Smooth muscle cell (in vitro differentiated cells): Measurements from ENCODE around the gene SENP1. TPM values are rescaled to one million over a fixed set of nuclear protein-coding genes. Genes with fewer than 3 reads are reported as not detected.

Source experiments
- DNase-seq: peaks from one replicate; lab custom pipeline; 2025; ENCODE audit not compliant: unreplicated experiment; lab: John Stamatoyannopoulos, UW
- H2AFZ ChIP-seq: fragments of 200-600 bp; sonication (generic); 2 replicates; pipeline ENCODE4 v1.6.0; 2016; ENCODE audit warnings: antibody characterized with exemption, low read depth, mild to moderate bottlenecking
- H3F3A ChIP-seq: fragments of 200-600 bp; sonication (generic); 2 replicates; pipeline ENCODE4 v1.6.0; 2017; ENCODE audit warnings: antibody characterized with exemption, low read depth
- H3K27ac ChIP-seq: fragments of 200-600 bp; sonication (generic); 2 replicates; pipeline ENCODE4 v1.5.1; 2016; ENCODE audit warnings: low read depth, mild to moderate bottlenecking
- H3K27me3 ChIP-seq: fragments of 200-600 bp; sonication (generic); 2 replicates; pipeline ENCODE4 v1.6.1; 2016; ENCODE audit warnings: low read depth, mild to moderate bottlenecking
- H3K36me3 ChIP-seq: fragments of 200-600 bp; sonication (generic); 2 replicates; pipeline ENCODE4 v1.5.1; 2016; ENCODE audit warnings: low read depth
- H3K4me1 ChIP-seq: fragments of 200-600 bp; sonication (generic); 2 replicates; pipeline ENCODE4 v1.5.1; 2016; ENCODE audit warnings: low read depth
- H3K4me2 ChIP-seq: fragments of 200-600 bp; sonication (generic); 2 replicates; pipeline ENCODE4 v1.6.0; 2016; ENCODE audit warnings: mild to moderate bottlenecking
- H3K4me3 ChIP-seq: fragments of 200-600 bp; sonication (generic); 2 replicates; pipeline ENCODE4 v1.5.1; 2016; ENCODE audit warnings: mild to moderate bottlenecking
- H3K79me2 ChIP-seq: fragments of 200-600 bp; sonication (generic); 2 replicates; pipeline ENCODE4 v1.6.0; 2016; ENCODE audit warnings: low read depth, mild to moderate bottlenecking
- H3K9ac ChIP-seq: fragments of 200-600 bp; sonication (generic); 2 replicates; pipeline ENCODE4 v1.6.0; 2016; ENCODE audit warnings: low read depth
- H3K9me3 ChIP-seq: fragments of 200-600 bp; sonication (generic); replicated peaks from 2 replicates; pipeline ENCODE4 v1.5.1; 2016; ENCODE audit warnings: low read depth
- H4K20me1 ChIP-seq: fragments of 200-600 bp; sonication (generic); 2 replicates; pipeline ENCODE4 v1.6.0; 2016; ENCODE audit warnings: low read depth
- CTCF ChIP-seq: fragments of 200-600 bp; sonication (generic); IDR thresholded peaks from 2 replicates; pipeline ENCODE4 v1.5.1; 2017; ENCODE audit warnings: borderline replicate concordance, mild to moderate bottlenecking, antibody characterized with exemption; ENCODE audit not compliant: insufficient read depth, poor library complexity, severe bottlenecking
- WGBS: methylation state at CpG from one replicate; pipeline ENCODE4 v1.1.7; 2016; ENCODE audit warnings: low lambda C conversion rate; 5-methylcytosine and 5-hydroxymethylcytosine counted together
- polyA plus RNA-seq: library from polyadenylated mRNA; unstranded; fragments of >200 nt; fragmentation: Nextera tagmentation; extraction: Ambion mirVana; gene quantifications from 2 replicates; pipeline ENCODE4 v1.2.1, GENCODE V29; 2016
- total RNA-seq: library from RNA; depleted of rRNA; stranded (reverse); fragments of >200 nt; gene quantifications from 2 replicates; pipeline ENCODE4 v1.2.3, GENCODE V29; 2014

SENP1 gene
- total and polyA plus RNA-seq, 2 experiments from 2014 or later, result 6.7 to 25.8 TPM

GRCh38 chr12:48104531-48104930 is 1.3 kb downstream of the SENP1 start:
- H2AFZ ChIP-seq, result no peak overlapping the region
- peaks cover 13% of the 10 kb centered on the region for H3K4me1 ChIP-seq
- no peak for DNase-seq
- H3K79me2 ChIP-seq, result peaks cover 57% of the 10 kb centered on the region
- H3K36me3 ChIP-seq, result no peaks in the 10 kb centered on the region
- H3K4me2 ChIP-seq, result peak overlapping the region; percentile 95
- no peak for TF ChIP-seq CTCF
- peaks cover 8% of the 10 kb centered on the region for H3K27me3 ChIP-seq
- H3K4me3 ChIP-seq, result peak overlapping the region; percentile 73
- H3F3A ChIP-seq, result peaks cover 6% of the 10 kb centered on the region
- H3K9me3 ChIP-seq, result no peaks in the 10 kb centered on the region
- H3K9ac ChIP-seq, result no peak overlapping the region
- 69% methylated on average over 4 of the region's 4 CpGs for WGBS
- H3K27ac ChIP-seq, result peak overlapping the region; percentile 96
- H4K20me1 ChIP-seq, result no peaks in the 10 kb centered on the region

DNA sequence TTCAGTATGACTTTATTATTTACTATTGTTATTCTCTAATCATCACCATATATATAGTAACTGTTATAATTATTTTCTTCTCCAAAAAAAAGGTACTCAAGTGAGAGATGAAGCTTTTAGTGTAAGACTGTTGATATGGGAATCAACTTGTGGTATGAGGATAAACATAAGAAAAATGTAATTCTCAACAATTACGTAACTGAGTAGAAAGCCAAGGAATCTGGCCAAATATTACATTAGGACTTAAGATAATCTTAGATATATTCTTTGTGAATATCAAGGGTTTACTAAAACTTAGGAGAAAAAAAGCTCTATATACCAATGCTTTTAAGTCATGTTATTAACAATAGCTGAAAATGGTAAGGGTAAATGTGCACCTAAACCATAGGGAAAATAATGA is 13.3 kb downstream of the SENP1 start:
- no peak overlapping the region for H3K4me2 ChIP-seq
- no peak overlapping the region for H3K9ac ChIP-seq
- H2AFZ ChIP-seq, result no peak overlapping the region
- H3F3A ChIP-seq, result no peaks in the 10 kb centered on the region
- no peak for TF ChIP-seq CTCF
- no peak overlapping the region for H3K4me3 ChIP-seq
- H3K9me3 ChIP-seq, result no peaks in the 10 kb centered on the region
- peaks cover 4% of the 10 kb centered on the region for H3K79me2 ChIP-seq
- no peak overlapping the region for H3K27ac ChIP-seq
- no peaks in the 10 kb centered on the region for H4K20me1 ChIP-seq
- H3K27me3 ChIP-seq, result no peaks in the 10 kb centered on the region
- 93% methylated on average over 1 of the region's 1 CpG for WGBS
- H3K4me1 ChIP-seq, result no peaks in the 10 kb centered on the region
- peaks cover 25% of the 10 kb centered on the region for H3K36me3 ChIP-seq
- DNase-seq, result no peak

DNA sequence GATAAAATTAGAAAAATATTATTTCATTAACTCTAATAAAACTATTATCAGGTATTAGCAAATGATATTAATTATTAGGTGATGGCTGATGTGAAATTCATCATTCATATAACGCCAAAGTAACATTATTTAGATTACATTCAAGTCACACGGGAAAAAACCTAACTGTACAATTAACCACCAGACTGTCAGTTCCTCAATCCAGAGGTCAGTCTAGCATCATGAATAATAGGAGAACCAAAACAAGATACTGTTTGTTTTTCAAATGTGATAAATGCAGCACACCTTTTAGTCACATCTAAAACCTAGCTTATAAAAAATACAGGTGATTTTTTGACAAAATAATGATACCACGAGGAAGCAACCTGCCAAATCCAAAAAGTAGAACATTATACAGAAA is 19.6 kb downstream of the SENP1 start:
- no peak overlapping the region for H3K4me2 ChIP-seq
- no peaks in the 10 kb centered on the region for H3K4me1 ChIP-seq
- no peak for DNase-seq
- peaks cover 22% of the 10 kb centered on the region for H3K36me3 ChIP-seq
- no peaks in the 10 kb centered on the region for H3F3A ChIP-seq
- H3K4me3 ChIP-seq, result no peak overlapping the region
- H3K9ac ChIP-seq, result no peak overlapping the region
- WGBS, result 94% methylated on average over 3 of the region's 3 CpGs
- H4K20me1 ChIP-seq, result no peaks in the 10 kb centered on the region
- H3K27me3 ChIP-seq, result no peaks in the 10 kb centered on the region
- H3K27ac ChIP-seq, result no peak overlapping the region
- H3K9me3 ChIP-seq, result no peaks in the 10 kb centered on the region
- no peaks in the 10 kb centered on the region for H3K79me2 ChIP-seq
- no peak overlapping the region for H2AFZ ChIP-seq
- no peak for TF ChIP-seq CTCF

DNA sequence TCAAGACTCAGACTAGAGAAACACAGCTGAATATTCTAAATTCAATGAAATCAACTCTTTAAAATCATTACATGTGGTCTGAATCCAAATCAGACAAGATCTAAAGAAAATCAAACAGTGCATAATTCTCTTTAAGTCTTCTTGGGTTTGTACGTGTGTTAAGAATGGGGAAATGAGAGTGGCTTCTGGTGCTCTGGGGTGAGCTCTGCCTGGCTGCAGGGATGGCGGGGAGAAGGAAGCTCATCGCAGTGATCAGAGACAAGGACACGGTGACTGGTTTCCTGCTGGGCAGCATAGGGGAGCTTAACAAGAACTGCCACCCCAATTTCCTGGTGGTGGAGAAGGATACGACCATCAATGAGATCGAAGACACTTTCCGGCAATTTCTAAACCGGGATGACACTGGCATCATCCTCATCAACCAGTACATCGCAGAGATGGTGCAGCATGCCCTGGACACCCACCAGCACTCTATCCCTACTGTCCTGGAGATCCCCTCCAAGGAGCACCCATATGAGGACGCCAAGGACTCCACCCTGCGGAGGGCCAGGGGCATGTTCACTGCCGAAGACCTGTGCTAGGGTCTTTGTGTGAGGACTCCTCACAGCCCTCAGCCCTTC is 20.9 kb downstream of the SENP1 start:
- Histone ChIP-seq H3F3A (no peaks in the 10 kb centered on the region), H3K36me3 (peaks cover 19% of the 10 kb centered on the region), H4K20me1 (no peaks in the 10 kb centered on the region), H3K79me2 (no peaks in the 10 kb centered on the region), H3K27ac (no peak overlapping the region), H2AFZ (no peak overlapping the region), H3K4me3 (no peak overlapping the region), H3K9me3 (no peaks in the 10 kb centered on the region), H3K4me2 (no peak overlapping the region), H3K4me1 (no peaks in the 10 kb centered on the region), H3K27me3 (no peaks in the 10 kb centered on the region), H3K9ac (no peak overlapping the region)
- no peak for TF ChIP-seq CTCF
- WGBS, result 98% methylated on average over 10 of the region's 12 CpGs
- DNase-seq, result no peak
